OCI-LY7 (cell line): ENCODE data around the gene MTUS2. TPM values are rescaled to one million over a fixed set of nuclear protein-coding genes. Genes with fewer than 3 reads are reported as not detected.

Experiments used
- BruUV-seq: library from RNA; stranded (reverse); fragments of 400-500 nt; replicated peaks from 2 replicates; lab custom pipeline; 2021; lab: Mats Ljungman, UMichigan
- CTCF ChIA-PET: fragments of 300-600 bp; sonication (Branson Sonifier 250); formaldehyde crosslinking; loops from one replicate; lab custom pipeline; 2022; ENCODE audit warnings: antibody characterized with exemption; ENCODE audit not compliant: unreplicated experiment; lab: Charles Lee
- POLR2A ChIA-PET: fragments of 300-600 bp; sonication (Branson Sonifier 250); formaldehyde crosslinking; loops from one replicate; lab custom pipeline; 2022; ENCODE audit warnings: antibody characterized with exemption; lab: Charles Lee
- DNase-seq: peaks from one replicate; pipeline ENCODE4 v3.0.0-alpha.2; 2015; ENCODE audit warnings: low spot score
- H2AFZ ChIP-seq: fragments of 200-600 bp; sonication (generic), shearing (Covaris generic); 2 replicates; pipeline ENCODE4 v1.6.1; 2014; ENCODE audit warnings: mild to moderate bottlenecking, antibody characterized with exemption, low read length, moderate library complexity
- H3K27ac ChIP-seq: fragments of 200-600 bp; sonication (generic); 2 replicates; pipeline ENCODE4 v1.5.1; 2014; ENCODE audit warnings: mixed run types, low read depth, mild to moderate bottlenecking, moderate library complexity, low read length, inconsistent platforms; ENCODE audit not compliant: poor library complexity, severe bottlenecking
- H3K36me3 ChIP-seq: fragments of 200-600 bp; sonication (generic); 2 replicates; pipeline ENCODE4 v1.6.1; 2014; ENCODE audit warnings: mild to moderate bottlenecking, antibody characterized with exemption, low read length, moderate library complexity, mixed read lengths; ENCODE audit not compliant: insufficient read depth
- H3K4me1 ChIP-seq: fragments of 200-600 bp; sonication (generic); 2 replicates; pipeline ENCODE4 v1.5.1; 2014; ENCODE audit warnings: mild to moderate bottlenecking, low read length; ENCODE audit not compliant: insufficient read depth, poor library complexity, severe bottlenecking
- H3K4me2 ChIP-seq: fragments of 200-600 bp; sonication (generic); 2 replicates; pipeline ENCODE4 v1.6.1; 2014; ENCODE audit warnings: mild to moderate bottlenecking, low read length
- H3K4me3 ChIP-seq: fragments of 200-600 bp; sonication (generic); 2 replicates; pipeline ENCODE4 v1.5.1; 2014; ENCODE audit warnings: mild to moderate bottlenecking, low read depth, low read length; ENCODE audit not compliant: poor library complexity, severe bottlenecking
- H3K79me2 ChIP-seq: fragments of 200-600 bp; sonication (generic); 2 replicates; pipeline ENCODE4 v1.6.1; 2016; ENCODE audit warnings: low read depth, mild to moderate bottlenecking, low read length, moderate library complexity, mixed read lengths; ENCODE audit not compliant: insufficient read depth
- H3K9me2 ChIP-seq: fragments of 200-600 bp; sonication (generic); 2 replicates; pipeline ENCODE4 v1.6.1; 2016; ENCODE audit warnings: mild to moderate bottlenecking, low read length, mixed read lengths; ENCODE audit not compliant: insufficient read depth
- H3K9me3 ChIP-seq: fragments of 200-600 bp; sonication (generic); 2 replicates; pipeline ENCODE4 v1.6.1; 2014; ENCODE audit warnings: mild to moderate bottlenecking, mixed run types, low read length, mixed read lengths
- H4K20me1 ChIP-seq: fragments of 200-600 bp; sonication (generic); 2 replicates; pipeline ENCODE4 v1.6.1; 2014; ENCODE audit warnings: mild to moderate bottlenecking, antibody characterized with exemption, low read length, moderate library complexity, mixed read lengths; ENCODE audit not compliant: insufficient read depth
- CTCF ChIP-seq: fragments of 200-600 bp; sonication (generic); conservative IDR thresholded peaks from 2 replicates; pipeline ENCODE4 v1.5.1; 2014; ENCODE audit warnings: mild to moderate bottlenecking, antibody characterized with exemption, low read length, moderate library complexity, mixed read lengths
- EZH2phosphoT487 ChIP-seq: fragments of 200-600 bp; sonication (generic); IDR thresholded peaks from 2 replicates; pipeline ENCODE4 v1.6.1; 2018; ENCODE audit warnings: low read depth, borderline replicate concordance, mild to moderate bottlenecking, mixed run types, antibody characterized with exemption, low read length, moderate library complexity, mixed read lengths
- intact Hi-C: fragments of 100-400 bp; cut with micrococcal nuclease; formaldehyde crosslinking; loops from one replicate; pipeline ENCODE4 v1.10.0; 2022; ENCODE audit not compliant: unreplicated experiment
- total RNA-seq, 2 experiments: library from RNA; depleted of rRNA in 1 of 2; stranded (reverse); fragments of >200 nt in 1 of 2; shearing (Covaris generic) in 1 of 2; gene quantifications; 2 replicates each; pipeline ENCODE4 v1.2.3, GENCODE V29; 2014 to 2022

Gene MTUS2
- total RNA-seq, 2 experiments from 2014 or later = 0.16 to 9.8 TPM

GRCh38 chr13:28849441-28849840 lies 29.3 kb downstream of the MTUS2 start:
- CTCF ChIA-PET = no interaction called here
- no TSS peak for BruUV-seq
- intact Hi-C loops = no loop called here

GRCh38 chr13:28850226-28850625 lies 30.1 kb downstream of the MTUS2 start:
- H2AFZ ChIP-seq = no peak overlapping the region
- H3K4me2 ChIP-seq = no peak overlapping the region
- no peaks in the 10 kb centered on the region for H3K9me2 ChIP-seq
- no peaks in the 10 kb centered on the region for H3K79me2 ChIP-seq
- no peak overlapping the region for H3K4me3 ChIP-seq
- H3K27ac ChIP-seq = no peak overlapping the region
- H4K20me1 ChIP-seq = no peaks in the 10 kb centered on the region
- H3K9me3 ChIP-seq = no peaks in the 10 kb centered on the region
- ChIA-PET CTCF (no interaction called here), POLR2A (no interaction called here)
- H3K36me3 ChIP-seq = no peaks in the 10 kb centered on the region
- BruUV-seq = no TSS peak
- no peak for TF ChIP-seq EZH2phosphoT487
- TF ChIP-seq CTCF = no peak
- H3K4me1 ChIP-seq = no peaks in the 10 kb centered on the region
- intact Hi-C loops = no loop called here
- no peak for DNase-seq

More at GRCh38 chr13:28849441-28849840, 29.3 kb downstream of the MTUS2 start:
- no peaks in the 10 kb centered on the region for H4K20me1 ChIP-seq
- H3K4me1 ChIP-seq = no peaks in the 10 kb centered on the region
- H3K4me2 ChIP-seq = no peak overlapping the region
- H3K36me3 ChIP-seq = no peaks in the 10 kb centered on the region
- TF ChIP-seq EZH2phosphoT487 = no peak
- TF ChIP-seq CTCF = no peak
- no peaks in the 10 kb centered on the region for H3K9me2 ChIP-seq
- no peak overlapping the region for H2AFZ ChIP-seq
- DNase-seq = no peak
- POLR2A ChIA-PET = no interaction called here
- H3K9me3 ChIP-seq = no peaks in the 10 kb centered on the region
- no peak overlapping the region for H3K27ac ChIP-seq
- H3K79me2 ChIP-seq = no peaks in the 10 kb centered on the region
- no peak overlapping the region for H3K4me3 ChIP-seq

- no peaks in the 10 kb centered on the region for H3K9me3 ChIP-seq
- CTCF ChIA-PET = no interaction called here
- H3K9me2 ChIP-seq = no peaks in the 10 kb centered on the region
- POLR2A ChIA-PET = no interaction called here
- H3K79me2 ChIP-seq = no peaks in the 10 kb centered on the region
- no peak overlapping the region for H3K27ac ChIP-seq
- no peak overlapping the region for H2AFZ ChIP-seq
- intact Hi-C loops = no loop called here
- no peaks in the 10 kb centered on the region for H4K20me1 ChIP-seq
- DNase-seq = no peak
- H3K36me3 ChIP-seq = no peaks in the 10 kb centered on the region
- no peak overlapping the region for H3K4me3 ChIP-seq
- TF ChIP-seq CTCF (no peak), EZH2phosphoT487 (no peak)
- no peak overlapping the region for H3K4me2 ChIP-seq
- no TSS peak for BruUV-seq
- no peaks in the 10 kb centered on the region for H3K4me1 ChIP-seq
These were observed 31.3 kb downstream of the MTUS2 start for GRCh38 chr13:28851422-28851821.
